T47D (cell line): Measurements from ENCODE around the gene TRPC4AP.

Experiments used
- DNase-seq, 2 experiments: peaks; one replicate each; pipeline versions ENCODE4 v3.0.0 to v3.0.0-alpha.2; 2011 to 2012; ENCODE audit warnings: low read depth in 1 of 2, low spot score in 1 of 2
- JUND ChIP-seq: IDR thresholded peaks from 2 replicates; pipeline ENCODE4 v1.6.1; 2012; ENCODE audit warnings: low read depth
- in situ Hi-C: cut with HindIII; loops from 2 replicates; pipeline ENCODE4 v1.10.0; 2016; ENCODE audit warnings: low sequenced_read_pairs, low pct_unique_long_range_greater_than_20kb

Gene TRPC4AP

GRCh38 chr20:35039146-35039545, 53.5 kb downstream of the TRPC4AP start:
- in situ Hi-C loops = no loop called here
- TF ChIP-seq JUND = no peak
- DNase-seq = no peak

- no peak for DNase-seq
- in situ Hi-C loops = no loop called here
- no peak for TF ChIP-seq JUND
Observed at GRCh38 chr20:35034145-35034544, 58.5 kb downstream of the TRPC4AP start.

GRCh38 chr20:35030136-35030535, 62.5 kb downstream of the TRPC4AP start:
- in situ Hi-C loops = no loop called here
- DNase-seq = no peak
- TF ChIP-seq JUND = no peak

DNA sequence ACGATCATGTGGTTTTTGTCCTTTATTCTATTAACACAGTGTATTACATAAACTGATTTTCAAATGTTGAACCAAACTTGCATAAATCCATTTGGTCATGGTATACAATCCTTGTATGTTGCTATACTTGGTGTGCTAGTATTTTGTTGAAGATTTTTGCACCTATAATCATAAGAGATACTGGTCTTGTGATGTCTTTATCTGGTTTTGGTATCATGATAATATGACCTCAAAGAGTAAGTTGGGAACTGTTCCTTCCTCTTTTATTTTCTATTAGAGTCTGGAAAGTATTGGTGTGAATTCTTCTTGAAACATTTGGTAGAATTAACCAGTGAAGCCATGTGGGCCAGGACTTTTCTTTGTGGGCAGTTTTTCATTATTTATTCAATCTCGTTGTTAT, 65.3 kb downstream of the TRPC4AP start:
- no peak for DNase-seq
- in situ Hi-C loops = no loop called here
- no peak for TF ChIP-seq JUND

DNA sequence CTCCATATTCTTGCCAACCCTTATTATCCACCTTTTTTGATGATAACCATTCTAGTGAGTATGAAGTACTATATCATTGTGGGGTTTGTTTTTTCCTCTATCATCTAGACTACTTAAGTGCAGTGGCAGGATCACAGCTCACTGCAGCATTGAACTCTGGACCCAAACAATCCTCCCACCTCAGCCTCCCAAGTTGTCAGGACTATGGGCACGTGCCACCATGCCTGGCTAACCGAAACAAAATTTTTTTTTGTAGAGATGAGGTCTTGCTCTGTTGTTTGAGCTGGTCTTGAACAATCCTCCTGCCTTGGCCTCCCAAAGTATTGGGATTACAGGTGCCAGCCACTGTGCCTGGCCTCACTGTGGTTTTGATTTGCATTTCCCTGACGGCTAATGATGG, 67.5 kb downstream of the TRPC4AP start:
- in situ Hi-C loops = no loop called here
- no peak for DNase-seq

DNA sequence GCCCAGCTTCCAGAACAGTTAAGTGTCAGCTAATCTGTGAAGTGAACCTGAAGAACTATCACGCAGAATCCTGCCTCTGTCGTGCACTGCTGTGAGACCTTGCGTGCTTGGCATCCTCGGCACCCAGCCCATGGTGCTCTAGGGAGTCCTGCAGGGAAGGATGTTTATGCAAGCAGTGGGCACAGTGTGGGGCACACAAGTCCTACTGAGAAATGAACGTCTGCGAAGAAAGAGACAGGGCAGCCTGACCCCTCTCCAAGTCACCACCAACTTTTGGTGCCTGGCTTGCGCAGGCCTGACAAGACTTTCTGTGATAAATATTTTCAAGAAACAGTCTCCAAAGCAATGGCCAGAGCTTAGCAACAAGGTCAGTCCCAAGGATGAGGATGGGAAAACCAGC, 69.0 kb downstream of the TRPC4AP start:
- no peak for DNase-seq
- TF ChIP-seq JUND = no peak
- in situ Hi-C loops = no loop called here

More for the DNA sequence above, 67.5 kb downstream of the TRPC4AP start:
- no peak for TF ChIP-seq JUND

DNA sequence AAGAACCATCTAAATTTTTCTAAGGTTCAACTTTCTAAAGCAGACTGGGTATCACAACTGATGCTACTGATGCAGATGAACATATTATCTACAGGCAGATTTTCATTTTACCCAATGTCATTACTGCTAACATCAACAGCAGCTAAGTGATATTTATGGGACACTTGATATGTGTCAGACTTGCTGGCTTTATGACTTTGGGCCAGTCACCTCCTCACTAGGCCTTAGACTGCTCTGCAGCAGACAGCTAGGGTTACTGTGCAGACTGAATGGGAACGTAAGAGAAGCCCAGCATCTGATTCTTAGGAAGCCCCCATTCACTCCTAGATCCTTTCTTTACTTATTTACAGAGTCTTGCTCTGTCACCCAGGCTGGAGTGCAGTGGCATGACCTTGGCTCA, 70.8 kb downstream of the TRPC4AP start:
- TF ChIP-seq JUND = no peak
- no peak for DNase-seq
- in situ Hi-C loops = no loop called here

DNA sequence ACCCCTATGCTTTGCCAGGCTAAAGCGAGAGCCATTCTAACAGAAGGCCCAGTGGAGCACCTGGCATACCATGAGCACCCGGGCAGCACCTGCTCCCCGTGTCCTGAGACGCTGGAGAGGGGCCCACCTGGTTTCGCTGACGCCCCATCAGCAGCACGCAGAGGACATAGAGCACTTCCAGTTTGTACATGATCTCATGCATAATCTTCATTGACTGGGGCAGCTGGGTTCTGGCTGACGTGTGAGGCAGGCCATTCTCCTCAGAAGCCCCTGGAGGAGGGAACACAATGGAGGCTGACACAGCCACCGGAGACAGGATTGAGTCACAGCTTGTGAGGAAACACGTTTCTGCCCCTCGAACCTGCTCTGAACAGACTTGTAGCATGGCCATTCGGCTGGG, 71.5 kb downstream of the TRPC4AP start:
- in situ Hi-C loops = no loop called here
- no peak for DNase-seq
- no peak for TF ChIP-seq JUND

- DNase-seq = no peak
- in situ Hi-C loops = no loop called here
- TF ChIP-seq JUND = no peak
Observed at GRCh38 chr20:35020108-35020928, 72.3 kb downstream of the TRPC4AP start.

DNA sequence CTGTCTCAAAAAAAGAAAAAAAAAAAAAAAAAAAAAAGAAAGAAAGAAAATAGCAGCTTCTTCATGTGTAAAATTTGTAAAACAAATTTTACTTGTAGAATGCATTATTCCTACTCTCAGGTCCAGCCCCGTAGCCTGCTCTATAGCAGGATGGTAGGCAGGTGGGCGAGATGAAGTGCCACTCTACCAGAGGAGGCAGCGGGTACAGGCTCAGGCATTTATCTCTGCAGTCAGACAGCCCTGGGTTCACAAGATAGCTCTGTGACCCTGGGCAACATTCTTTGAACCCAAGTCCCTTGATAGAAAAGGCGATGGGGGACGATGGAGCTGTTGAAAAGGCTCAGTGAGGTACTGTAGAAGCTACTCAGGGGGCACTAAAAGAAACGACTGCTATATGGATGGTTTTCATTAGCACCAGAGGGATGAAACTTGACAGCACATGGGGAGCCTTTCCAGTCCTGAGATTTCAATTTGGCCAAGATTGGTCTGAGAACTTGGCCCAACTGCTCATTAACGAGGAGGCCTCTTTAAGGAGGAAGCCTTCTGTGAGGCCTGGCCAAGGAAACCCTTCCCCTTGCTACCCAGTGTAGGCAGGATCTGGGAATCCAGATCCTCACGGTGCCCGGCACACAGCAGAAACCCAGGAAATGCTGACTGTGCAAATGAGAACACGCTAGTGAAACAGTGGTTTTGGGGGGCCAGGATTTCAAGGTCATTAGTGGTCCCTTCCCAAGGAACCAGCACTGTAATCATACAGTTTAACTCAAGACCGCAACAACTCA, 73.8 kb downstream of the TRPC4AP start:
- TF ChIP-seq JUND = no peak
- no peak for DNase-seq
- in situ Hi-C loops = no loop called here

GRCh38 chr20:35017099-35017835, 75.3 kb downstream of the TRPC4AP start:
- DNase-seq = no peak
- in situ Hi-C loops = no loop called here
- TF ChIP-seq JUND = no peak

- no peak for TF ChIP-seq JUND
- in situ Hi-C loops = no loop called here
- no peak for DNase-seq
Observed at GRCh38 chr20:35015863-35016193, 76.8 kb downstream of the TRPC4AP start.

DNA sequence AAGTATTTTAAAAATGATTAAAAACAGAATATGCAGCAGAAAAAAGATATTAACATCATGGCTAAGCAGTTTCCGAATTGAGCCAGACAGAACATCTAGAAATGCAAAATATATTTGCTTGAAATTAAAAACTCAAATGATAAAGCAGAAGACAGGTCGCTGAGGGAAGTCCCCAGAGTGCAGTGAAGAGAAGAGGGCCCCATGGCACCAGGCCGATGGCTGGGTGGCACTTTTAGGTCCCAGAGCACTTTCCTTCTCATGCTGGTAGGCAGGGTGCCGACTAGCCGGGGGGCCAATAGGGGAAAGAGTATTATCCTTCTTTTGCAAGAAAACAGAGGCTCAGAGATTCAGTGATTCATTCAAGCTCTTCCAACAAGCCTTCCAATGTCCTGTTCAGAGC, 78.1 kb downstream of the TRPC4AP start:
- in situ Hi-C loops = no loop called here
- DNase-seq = no peak
- TF ChIP-seq JUND = no peak
